Loucy (cell line): Measurements from ENCODE around the gene CNIH3.

Experiments
- H2AFZ ChIP-seq: fragments of 200-600 bp; sonication (generic); 2 replicates; pipeline ENCODE4 v1.6.0; 2016; ENCODE audit warnings: antibody characterized with exemption, mild to moderate bottlenecking, low read length, moderate library complexity
- H3F3A ChIP-seq: fragments of 200-600 bp; 2 replicates; pipeline ENCODE4 v1.6.0; 2016; ENCODE audit warnings: antibody characterized with exemption, low read depth, mild to moderate bottlenecking
- H3K27me3 ChIP-seq: fragments of 200-600 bp; sonication (generic); 2 replicates; pipeline ENCODE4 v1.6.1; 2014; ENCODE audit warnings: low read length, mild to moderate bottlenecking; ENCODE audit not compliant: insufficient read depth, poor library complexity, severe bottlenecking
- H3K36me3 ChIP-seq: fragments of 200-600 bp; sonication (generic); 2 replicates; pipeline ENCODE4 v1.6.1; 2016; ENCODE audit warnings: low read length; ENCODE audit not compliant: insufficient read depth
- H3K4me1 ChIP-seq: fragments of 200-600 bp; sonication (generic); 2 replicates; pipeline ENCODE4 v1.5.1; 2014; ENCODE audit warnings: low read length, mild to moderate bottlenecking; ENCODE audit not compliant: insufficient read depth, poor library complexity, severe bottlenecking
- H3K4me2 ChIP-seq: fragments of 200-600 bp; sonication (generic); 2 replicates; pipeline ENCODE4 v1.6.0; 2014; ENCODE audit warnings: antibody characterized with exemption, low read length, low read depth, mild to moderate bottlenecking; ENCODE audit not compliant: poor library complexity, severe bottlenecking
- H3K4me3 ChIP-seq: fragments of 200-600 bp; sonication (generic); 2 replicates; pipeline ENCODE4 v1.5.1; 2014; ENCODE audit warnings: low read length, mild to moderate bottlenecking, mixed read lengths; ENCODE audit not compliant: poor library complexity, severe bottlenecking
- H3K79me2 ChIP-seq: fragments of 200-600 bp; sonication (generic); 2 replicates; pipeline ENCODE4 v1.6.1; 2014; ENCODE audit warnings: low read length; ENCODE audit not compliant: insufficient read depth
- H3K9ac ChIP-seq: fragments of 200-600 bp; sonication (generic); 2 replicates; pipeline ENCODE4 v1.6.0; 2014; ENCODE audit warnings: mild to moderate bottlenecking, low read depth, low read length, moderate library complexity; ENCODE audit not compliant: poor library complexity, severe bottlenecking
- H3K9me2 ChIP-seq: fragments of 200-600 bp; sonication (generic); replicated peaks from 2 replicates; pipeline ENCODE4 v1.6.1; 2016; ENCODE audit warnings: low read depth, low read length, mixed read lengths
- H3K9me3 ChIP-seq: fragments of 200-600 bp; sonication (generic); 2 replicates; pipeline ENCODE4 v1.6.1; 2014; ENCODE audit warnings: mild to moderate bottlenecking, antibody characterized with exemption, low read length, low read depth; ENCODE audit not compliant: insufficient read depth
- H4K20me1 ChIP-seq: fragments of 200-600 bp; sonication (generic); 2 replicates; pipeline ENCODE4 v1.6.0; 2014; ENCODE audit warnings: antibody characterized with exemption, low read length, mild to moderate bottlenecking; ENCODE audit not compliant: insufficient read depth, poor library complexity, severe bottlenecking
- EZH2phosphoT487 ChIP-seq: fragments of 200-600 bp; IDR thresholded peaks from 2 replicates; pipeline ENCODE4 v1.6.1; 2018; ENCODE audit warnings: antibody characterized with exemption, mild to moderate bottlenecking, moderate library complexity, borderline replicate concordance
- TF ChIP-seq, protein P1 (sequence below): fragments of 200-600 bp; sonication (generic); conservative IDR thresholded peaks from 2 replicates; pipeline ENCODE4 v1.5.1; 2014; ENCODE audit warnings: mild to moderate bottlenecking, antibody characterized with exemption, low read length

Gene CNIH3

GRCh38 chr1:224592636-224593582, 23.2 kb upstream of the CNIH3 start:
- TF ChIP-seq, protein P1, sequence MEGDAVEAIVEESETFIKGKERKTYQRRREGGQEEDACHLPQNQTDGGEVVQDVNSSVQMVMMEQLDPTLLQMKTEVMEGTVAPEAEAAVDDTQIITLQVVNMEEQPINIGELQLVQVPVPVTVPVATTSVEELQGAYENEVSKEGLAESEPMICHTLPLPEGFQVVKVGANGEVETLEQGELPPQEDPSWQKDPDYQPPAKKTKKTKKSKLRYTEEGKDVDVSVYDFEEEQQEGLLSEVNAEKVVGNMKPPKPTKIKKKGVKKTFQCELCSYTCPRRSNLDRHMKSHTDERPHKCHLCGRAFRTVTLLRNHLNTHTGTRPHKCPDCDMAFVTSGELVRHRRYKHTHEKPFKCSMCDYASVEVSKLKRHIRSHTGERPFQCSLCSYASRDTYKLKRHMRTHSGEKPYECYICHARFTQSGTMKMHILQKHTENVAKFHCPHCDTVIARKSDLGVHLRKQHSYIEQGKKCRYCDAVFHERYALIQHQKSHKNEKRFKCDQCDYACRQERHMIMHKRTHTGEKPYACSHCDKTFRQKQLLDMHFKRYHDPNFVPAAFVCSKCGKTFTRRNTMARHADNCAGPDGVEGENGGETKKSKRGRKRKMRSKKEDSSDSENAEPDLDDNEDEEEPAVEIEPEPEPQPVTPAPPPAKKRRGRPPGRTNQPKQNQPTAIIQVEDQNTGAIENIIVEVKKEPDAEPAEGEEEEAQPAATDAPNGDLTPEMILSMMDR, result no peak
- TF ChIP-seq EZH2phosphoT487, result no peak

GRCh38 chr1:224594360-224594759, 21.8 kb upstream of the CNIH3 start:
- no peak overlapping the region for H3K4me2 ChIP-seq
- no peak overlapping the region for H2AFZ ChIP-seq
- no peaks in the 10 kb centered on the region for H3K79me2 ChIP-seq
- no peaks in the 10 kb centered on the region for H4K20me1 ChIP-seq
- H3K9me2 ChIP-seq, result no peaks in the 10 kb centered on the region
- peaks cover 10% of the 10 kb centered on the region for H3K4me1 ChIP-seq
- no peaks in the 10 kb centered on the region for H3K27me3 ChIP-seq
- no peaks in the 10 kb centered on the region for H3F3A ChIP-seq
- TF ChIP-seq, protein P1, result no peak
- no peak for TF ChIP-seq EZH2phosphoT487
- no peaks in the 10 kb centered on the region for H3K36me3 ChIP-seq
- H3K4me3 ChIP-seq, result no peak overlapping the region
- H3K9me3 ChIP-seq, result no peaks in the 10 kb centered on the region
- no peak overlapping the region for H3K9ac ChIP-seq

More at GRCh38 chr1:224592636-224593582, 23.2 kb upstream of the CNIH3 start:
- Histone ChIP-seq H4K20me1 (no peaks in the 10 kb centered on the region), H3K9me3 (no peaks in the 10 kb centered on the region), H3K4me2 (no peak overlapping the region), H3F3A (no peaks in the 10 kb centered on the region), H3K9ac (no peak overlapping the region), H2AFZ (no peak overlapping the region), H3K27me3 (no peaks in the 10 kb centered on the region), H3K36me3 (no peaks in the 10 kb centered on the region), H3K9me2 (no peaks in the 10 kb centered on the region), H3K79me2 (no peaks in the 10 kb centered on the region), H3K4me1 (peaks cover 10% of the 10 kb centered on the region), H3K4me3 (no peak overlapping the region)

DNA sequence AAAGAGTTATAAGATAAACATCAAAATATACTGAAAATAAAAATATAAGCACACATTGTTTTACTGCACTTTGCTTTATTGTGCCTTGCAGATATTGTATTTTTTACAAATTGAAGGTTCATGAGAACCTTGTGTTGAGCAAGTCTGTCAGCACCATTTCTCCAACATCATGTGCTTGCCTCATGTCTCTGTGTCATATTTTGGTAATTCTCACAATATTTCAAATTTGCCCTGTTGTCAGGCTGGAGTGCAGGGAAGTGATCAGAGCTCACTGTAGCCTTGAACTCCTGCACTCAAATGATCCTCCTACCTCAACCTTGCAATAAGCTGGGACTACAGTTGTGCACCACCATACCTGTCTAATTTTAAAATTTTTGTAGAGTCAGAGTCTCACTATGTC, 21.3 kb upstream of the CNIH3 start:
- Histone ChIP-seq H3K4me1 (peaks cover 10% of the 10 kb centered on the region), H3K36me3 (no peaks in the 10 kb centered on the region), H3K27me3 (no peaks in the 10 kb centered on the region), H3K9ac (no peak overlapping the region), H3K9me3 (no peaks in the 10 kb centered on the region), H3K9me2 (no peaks in the 10 kb centered on the region), H3K4me2 (no peak overlapping the region), H3F3A (no peaks in the 10 kb centered on the region), H4K20me1 (no peaks in the 10 kb centered on the region), H3K4me3 (no peak overlapping the region), H2AFZ (no peak overlapping the region), H3K79me2 (no peaks in the 10 kb centered on the region)
- no peak for TF ChIP-seq EZH2phosphoT487
- TF ChIP-seq, protein P1, result no peak
